Naive thymus-derived CD8-positive, alpha-beta T cell (primary cell): ENCODE measurements around the gene SMARCA4. TPM values are rescaled to one million over a fixed set of nuclear protein-coding genes. Genes with fewer than 3 reads are reported as not detected.
A peak's percentile ranks its signal among the peaks of the same experiment; 100 is the strongest.

Experiments used
- ATAC-seq, 2 donors: fragments of 150-1000 bp; cut with Tn5 transposase in 1 of 2; sonication (Bioruptor Pico), chemical (Tn5 transposase) in 1 of 2; 1 replicate in 1 of 2; 2 replicates in 1 of 2; pipeline ENCODE4 v1.10.0; 2021; ENCODE audit warnings: mild to moderate bottlenecking in 2 of 2, moderate library complexity in 2 of 2
- POLR2A ChIA-PET: fragments of 350-600 bp; sonication (Branson Sonifier 250); formaldehyde crosslinking; loops from one replicate; lab custom pipeline; 2021; ENCODE audit warnings: antibody characterized with exemption; lab: Charles Lee
- DNase-seq, 10 donors: peaks; one replicate each; pipeline versions ENCODE4 v3.0.0 to v3.0.0-alpha.2; 2020 to 2022
- H3K27ac Mint-ChIP-seq, 10 donors: one replicate each; pipeline ENCODE4 v1.8.0; 2020 to 2022; ENCODE audit warnings: mild to moderate bottlenecking in 10 of 10, mixed read lengths in 10 of 10, moderate library complexity in 4 of 10, inconsistent platforms in 1 of 10
- H3K27me3 Mint-ChIP-seq, 5 donors: one replicate each; pipeline ENCODE4 v1.8.0; 2021 to 2022; ENCODE audit warnings: mixed read lengths in 5 of 5
- H3K36me3 Mint-ChIP-seq, 3 donors: one replicate each; pipeline ENCODE4 v1.8.0; 2020 to 2022; ENCODE audit warnings: mixed read lengths in 3 of 3, mild to moderate bottlenecking in 2 of 3, inconsistent platforms in 1 of 3
- H3K4me1 Mint-ChIP-seq, 4 donors: one replicate each; pipeline ENCODE4 v1.8.0; 2021 to 2022; ENCODE audit warnings: mixed read lengths in 4 of 4
- H3K4me3 Mint-ChIP-seq, 10 donors: one replicate each; pipeline ENCODE4 v1.8.0; 2020 to 2022; ENCODE audit warnings: mild to moderate bottlenecking in 10 of 10, mixed read lengths in 10 of 10, moderate library complexity in 6 of 10, inconsistent platforms in 1 of 10
- H3K9me3 Mint-ChIP-seq, 9 donors: one replicate each; pipeline ENCODE4 v1.8.0; 2020 to 2022; ENCODE audit warnings: mixed read lengths in 9 of 9, mild to moderate bottlenecking in 3 of 9, inconsistent platforms in 1 of 9, moderate library complexity in 1 of 9
- polyA plus RNA-seq, 3 donors: library from polyadenylated mRNA; unstranded; fragments of 300-500 nt; fragmentation: Illumina TruSeq; gene quantifications; one replicate each; pipeline ENCODE4 v1.2.3, GENCODE V29; 2021
- total RNA-seq, 8 experiments: library from RNA in 2 of 8; stranded (reverse) in 2 of 8; gene quantifications; one replicate each; pipeline ENCODE4 v1.2.3 and lab custom pipeline; 2021 to 2026

The SMARCA4 gene
- total and polyA plus RNA-seq, 5 experiments from 2014 or later = 6.0 to 108 (median 29.5) TPM

DNA sequence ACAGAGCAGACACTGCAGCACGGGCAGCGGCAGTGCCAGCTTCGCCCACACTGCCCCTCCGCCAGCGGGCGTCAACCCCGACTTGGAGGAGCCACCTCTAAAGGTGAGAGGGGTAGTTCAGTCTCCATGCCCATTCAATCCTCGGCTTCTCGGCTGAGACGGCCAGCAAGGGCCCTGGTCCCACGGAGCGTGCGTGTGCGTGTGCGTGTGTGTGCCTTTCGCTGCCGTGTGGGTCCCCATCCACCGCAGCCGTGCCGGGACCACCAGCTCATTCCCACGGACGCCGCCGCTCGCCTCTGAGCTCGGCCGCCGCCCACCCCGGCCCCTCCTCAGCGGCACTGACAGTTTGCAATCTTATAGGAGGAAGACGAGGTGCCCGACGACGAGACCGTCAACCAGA, 72.9 kb downstream of the SMARCA4 start:
- no peak for ATAC-seq
- Mint-ChIP-seq H3K27ac (no peak overlapping the region), H3K36me3 (peaks cover 0 to 84% (median 15%) of the 10 kb centered on the region in 3 donors), H3K4me1 (peaks cover 2 to 12% (median 8%) of the 10 kb centered on the region in 4 donors), H3K27me3 (no peaks in the 10 kb centered on the region), H3K4me3 (no peak overlapping the region), H3K9me3 (no peaks in the 10 kb centered on the region)
- POLR2A ChIA-PET = no interaction called here
- no peak for DNase-seq

DNA sequence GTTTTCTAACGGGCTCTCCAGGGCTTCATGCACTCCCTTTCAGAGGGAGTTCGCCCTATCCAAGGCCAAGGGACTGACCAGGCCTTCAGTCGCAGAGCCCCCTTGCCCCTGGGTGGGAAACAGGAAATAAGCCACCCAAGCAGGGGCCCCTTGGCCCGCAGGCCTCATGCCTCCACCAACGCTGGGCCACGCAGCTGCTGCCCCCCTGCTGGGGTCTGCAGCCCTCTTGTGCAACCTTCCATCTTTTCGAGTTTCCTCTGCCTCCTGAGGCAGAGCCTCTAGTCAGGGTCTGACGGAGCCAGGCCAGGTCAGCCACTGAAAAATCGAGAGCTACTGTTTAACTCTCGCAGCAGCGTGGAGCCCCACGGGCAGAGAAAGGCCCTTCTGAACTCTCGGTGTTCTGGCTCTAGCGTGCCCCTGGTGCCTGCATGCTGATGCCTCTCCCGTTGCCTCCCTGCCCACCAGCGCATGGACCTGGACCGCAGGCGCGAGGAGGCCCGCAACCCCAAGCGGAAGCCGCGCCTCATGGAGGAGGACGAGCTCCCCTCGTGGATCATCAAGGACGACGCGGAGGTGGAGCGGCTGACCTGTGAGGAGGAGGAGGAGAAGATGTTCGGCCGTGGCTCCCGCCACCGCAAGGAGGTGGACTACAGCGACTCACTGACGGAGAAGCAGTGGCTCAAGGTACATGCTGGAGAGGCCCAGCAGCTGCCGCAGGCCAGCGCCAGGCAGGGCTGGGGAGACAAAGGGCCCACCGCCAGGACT, 73.8 kb downstream of the SMARCA4 start:
- H3K4me3 Mint-ChIP-seq = no peak overlapping the region
- DNase-seq = no peak
- H3K36me3 Mint-ChIP-seq = peaks cover 0 to 80% (median 15%) of the 10 kb centered on the region in 3 donors
- no peak for ATAC-seq
- H3K27ac Mint-ChIP-seq = peak overlapping the region in 1 of 10 donors; percentile 43
- POLR2A ChIA-PET = interaction anchor here (1.0 to 1.9 kb wide), 3 partner anchors 15 to 57 kb away, joined by 3 to 11 read pairs (median 4); partner anchors contain the start of gene LDLR
- H3K4me1 Mint-ChIP-seq = peaks cover 2 to 12% (median 8%) of the 10 kb centered on the region in 4 donors
- H3K9me3 Mint-ChIP-seq = no peaks in the 10 kb centered on the region
- no peaks in the 10 kb centered on the region for H3K27me3 Mint-ChIP-seq

- peaks cover 0 to 74% (median 13%) of the 10 kb centered on the region in 3 donors for H3K36me3 Mint-ChIP-seq
Measured at GRCh38 chr19:11035441-11036377, 74.9 kb downstream of the SMARCA4 start.

DNA sequence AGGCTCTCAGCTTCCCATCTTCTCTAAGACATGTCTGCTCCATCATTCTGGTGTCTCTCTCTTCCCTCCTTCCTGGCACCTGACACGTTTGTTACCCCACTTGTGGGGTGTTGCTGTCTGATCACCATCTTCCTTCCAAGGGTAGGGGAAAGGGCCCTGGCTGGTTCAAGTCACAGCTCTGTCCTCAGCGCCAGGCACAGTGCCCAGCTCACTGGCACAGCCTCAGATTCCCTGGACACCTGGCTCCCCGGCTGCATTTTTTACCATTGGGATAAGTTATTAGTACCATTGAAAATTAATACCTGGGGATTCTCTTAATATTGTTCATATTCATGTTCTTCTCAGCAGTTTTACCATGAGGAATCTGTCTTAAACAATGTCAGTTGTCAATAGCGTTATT, 77.7 kb downstream of the SMARCA4 start:
- no peaks in the 10 kb centered on the region for H3K9me3 Mint-ChIP-seq
- DNase-seq = no peak
- H3K27ac Mint-ChIP-seq = peak overlapping the region in 3 of 10 donors; percentile 25 to 88 (median 80)
- no peak for ATAC-seq
- H3K4me3 Mint-ChIP-seq = no peak overlapping the region
- peaks cover 0 to 79% (median 11%) of the 10 kb centered on the region in 3 donors for H3K36me3 Mint-ChIP-seq
- POLR2A ChIA-PET = interaction anchor here (0.6 kb wide), 1 partner anchor 9 kb away, joined by 4 read pairs; no protein-coding TSS in a partner anchor
- H3K27me3 Mint-ChIP-seq = no peaks in the 10 kb centered on the region
- peaks cover 2 to 12% (median 6%) of the 10 kb centered on the region in 4 donors for H3K4me1 Mint-ChIP-seq

More at GRCh38 chr19:11035441-11036377, 74.9 kb downstream of the SMARCA4 start:
- Mint-ChIP-seq H3K4me3 (no peak overlapping the region), H3K27me3 (no peaks in the 10 kb centered on the region), H3K4me1 (peaks cover 2 to 12% (median 8%) of the 10 kb centered on the region in 4 donors), H3K27ac (peak overlapping the region in 8 of 10 donors; percentile 7 to 80 (median 39)), H3K9me3 (no peaks in the 10 kb centered on the region)
- ATAC-seq (peak; percentile 96 to 97), DNase-seq (peak; percentile 64 to 90 (median 75))
- POLR2A ChIA-PET = interaction anchor here (1.0 to 1.9 kb wide), 7 partner anchors 14 to 96 kb away, joined by 3 to 11 read pairs (median 3); partner anchors contain the start of gene LDLR

GRCh38 chr19:11041194-11041593, 80.4 kb downstream of the SMARCA4 start:
- POLR2A ChIA-PET = no interaction called here
- no peak overlapping the region for H3K4me3 Mint-ChIP-seq
- no peaks in the 10 kb centered on the region for H3K27me3 Mint-ChIP-seq
- peaks cover 5 to 70% (median 8%) of the 10 kb centered on the region in 3 donors for H3K36me3 Mint-ChIP-seq
- H3K9me3 Mint-ChIP-seq = no peaks in the 10 kb centered on the region
- peak overlapping the region in 1 of 10 donors; percentile 70 for H3K27ac Mint-ChIP-seq
- peaks cover 0 to 6% (median 2%) of the 10 kb centered on the region in 4 donors for H3K4me1 Mint-ChIP-seq
- DNase-seq (no peak), ATAC-seq (no peak)

DNA sequence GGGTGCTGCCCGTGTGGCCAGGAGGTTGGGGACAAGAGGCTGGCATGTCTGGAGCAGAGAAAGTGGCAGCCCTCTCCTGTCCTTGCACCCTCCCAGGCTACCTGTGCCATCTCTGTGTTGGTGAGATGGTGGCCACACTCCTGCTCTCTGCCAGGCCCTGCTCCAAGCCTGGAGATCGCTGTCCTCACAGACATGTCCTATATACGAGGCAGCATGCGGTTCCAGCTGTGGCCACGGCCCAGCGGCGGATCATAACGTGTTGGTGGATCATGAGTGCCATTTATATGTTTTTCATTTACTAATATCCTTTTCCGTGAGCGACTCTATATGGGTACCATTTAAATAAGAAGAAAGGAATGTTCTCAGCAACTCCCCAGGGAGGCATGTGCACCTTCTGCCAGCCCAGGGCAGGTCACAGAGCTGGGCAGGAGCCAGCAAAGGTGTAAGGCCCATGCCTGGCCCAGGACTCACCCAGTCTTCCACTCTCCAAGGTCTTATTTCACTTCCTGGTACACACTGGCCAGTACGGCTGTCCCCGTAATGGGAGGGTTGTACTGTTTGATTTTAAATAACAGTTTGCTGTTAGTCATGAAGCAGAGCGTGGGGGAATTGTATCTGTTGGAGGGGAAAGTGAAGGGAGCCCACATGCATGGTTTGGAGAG, 81.3 kb downstream of the SMARCA4 start:
- POLR2A ChIA-PET = no interaction called here
- DNase-seq = no peak

DNA sequence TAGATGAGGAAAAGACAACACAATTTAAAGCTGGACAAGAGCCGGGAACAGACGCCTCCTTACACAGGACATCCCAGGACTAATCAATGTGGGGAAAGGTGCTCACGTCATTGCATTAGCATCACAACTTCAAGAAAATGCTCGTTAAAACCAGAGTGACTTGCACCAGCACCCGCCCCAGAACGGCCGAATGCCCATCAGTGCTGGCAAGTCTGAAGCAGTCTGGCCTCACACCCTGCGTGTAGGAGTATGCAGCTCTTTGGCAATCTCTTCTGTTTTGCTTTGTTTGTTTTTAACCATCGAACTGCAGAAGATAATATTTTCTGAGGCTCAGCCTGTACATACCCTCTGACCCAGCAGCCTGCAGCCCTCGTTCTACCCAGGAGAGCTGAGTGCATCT, 83.6 kb downstream of the SMARCA4 start:
- Mint-ChIP-seq H3K9me3 (no peaks in the 10 kb centered on the region), H3K27ac (peak overlapping the region in 2 of 10 donors; percentile 54 to 74)

More for the DNA sequence above, 81.3 kb downstream of the SMARCA4 start:
- Mint-ChIP-seq H3K27ac (peak overlapping the region in 8 of 10 donors; percentile 18 to 78 (median 42)), H3K36me3 (peaks cover 5 to 62% (median 8%) of the 10 kb centered on the region in 3 donors), H3K9me3 (no peaks in the 10 kb centered on the region), H3K27me3 (no peaks in the 10 kb centered on the region), H3K4me3 (no peak overlapping the region), H3K4me1 (peaks cover 2 to 11% (median 4%) of the 10 kb centered on the region in 4 donors)
- no peak for ATAC-seq

DNA sequence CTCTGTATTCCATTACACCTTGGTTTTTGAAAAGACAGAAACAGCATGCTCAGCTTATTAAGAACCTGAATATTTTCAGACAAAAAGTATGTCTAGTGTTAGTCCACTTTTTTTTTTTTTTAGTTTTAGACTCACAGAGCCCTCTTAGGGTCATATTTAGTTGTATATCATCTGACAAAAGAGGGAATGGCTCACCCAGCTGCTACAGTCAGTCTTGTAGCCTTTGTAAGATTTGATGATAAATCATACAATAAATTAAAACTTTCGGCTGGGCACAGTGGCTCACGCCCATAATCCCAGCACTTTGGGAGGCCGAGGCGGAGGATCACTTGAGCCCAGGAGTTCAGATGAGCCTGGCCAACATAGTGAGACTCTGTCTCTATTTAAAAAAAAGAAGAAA, 84.7 kb downstream of the SMARCA4 start:
- Mint-ChIP-seq H3K9me3 (no peaks in the 10 kb centered on the region), H3K36me3 (peaks cover 5 to 42% (median 5%) of the 10 kb centered on the region in 3 donors), H3K4me3 (no peak overlapping the region), H3K4me1 (peaks cover 10 to 43% (median 27%) of the 10 kb centered on the region in 4 donors), H3K27me3 (no peaks in the 10 kb centered on the region), H3K27ac (peak overlapping the region in 3 of 10 donors; percentile 43 to 80 (median 59))
- DNase-seq (no peak), ATAC-seq (no peak)
- POLR2A ChIA-PET = no interaction called here

More for the DNA sequence above, 83.6 kb downstream of the SMARCA4 start:
- H3K36me3 Mint-ChIP-seq = peaks cover 5 to 42% (median 5%) of the 10 kb centered on the region in 3 donors
- no peak overlapping the region for H3K4me3 Mint-ChIP-seq
- peaks cover 9 to 32% (median 17%) of the 10 kb centered on the region in 4 donors for H3K4me1 Mint-ChIP-seq
- POLR2A ChIA-PET = interaction anchor here (1.2 kb wide), 1 partner anchor 50 kb away, joined by 3 read pairs; no protein-coding TSS in a partner anchor
- no peaks in the 10 kb centered on the region for H3K27me3 Mint-ChIP-seq
- DNase-seq (no peak), ATAC-seq (no peak)

GRCh38 chr19:11046605-11047354, 86.0 kb downstream of the SMARCA4 start:
- Mint-ChIP-seq H3K4me3 (peak overlapping the region in 1 of 10 donors; percentile 29), H3K27ac (peak overlapping the region; percentile 8 to 82 (median 56))
- POLR2A ChIA-PET = interaction anchor here (0.5 to 0.7 kb wide), 4 partner anchors 8 to 160 kb away, joined by 3 to 5 read pairs (median 4); no protein-coding TSS in a partner anchor

GRCh38 chr19:11047866-11048265, 87.0 kb downstream of the SMARCA4 start:
- Mint-ChIP-seq H3K4me3 (peak overlapping the region in 1 of 10 donors; percentile 30), H3K27me3 (no peaks in the 10 kb centered on the region), H3K4me1 (peaks cover 17 to 62% (median 45%) of the 10 kb centered on the region in 4 donors), H3K9me3 (no peaks in the 10 kb centered on the region), H3K27ac (peak overlapping the region in 9 of 10 donors; percentile 67 to 97 (median 93)), H3K36me3 (peaks cover 0 to 20% (median 5%) of the 10 kb centered on the region in 3 donors)
- DNase-seq (no peak), ATAC-seq (no peak)
- POLR2A ChIA-PET = interaction anchor here (0.7 kb wide), 1 partner anchor 37 kb away, joined by 3 read pairs; no protein-coding TSS in a partner anchor

More at GRCh38 chr19:11046605-11047354, 86.0 kb downstream of the SMARCA4 start:
- Mint-ChIP-seq H3K36me3 (peaks cover 3 to 29% (median 5%) of the 10 kb centered on the region in 3 donors), H3K4me1 (peaks cover 14 to 52% (median 35%) of the 10 kb centered on the region in 4 donors), H3K9me3 (no peaks in the 10 kb centered on the region), H3K27me3 (no peaks in the 10 kb centered on the region)
- ATAC-seq = no peak
- no peak for DNase-seq
